Vagina (tissue), 2 donors: Measurements from ENCODE around the gene PRKAR1B.

Experiments
- POLR2A ChIP-seq, 2 donors: fragments of 450-650 bp; IDR thresholded peaks; one replicate each; pipeline ENCODE4 v1.6.1; 2017; ENCODE audit warnings: antibody characterized with exemption in 2 of 2, mild to moderate bottlenecking in 2 of 2, moderate library complexity in 2 of 2
- TF ChIP-seq, protein P1 (sequence below), 3 experiments: fragments of 450-650 bp in 2 of 3; fragments of 200-600 bp in 1 of 3; sonication (generic) in 1 of 3; IDR thresholded peaks; one replicate each; pipeline ENCODE4 v1.5.1; 2017 to 2019; ENCODE audit warnings: antibody characterized with exemption in 3 of 3, mild to moderate bottlenecking in 2 of 3, moderate library complexity in 2 of 3

DNA sequence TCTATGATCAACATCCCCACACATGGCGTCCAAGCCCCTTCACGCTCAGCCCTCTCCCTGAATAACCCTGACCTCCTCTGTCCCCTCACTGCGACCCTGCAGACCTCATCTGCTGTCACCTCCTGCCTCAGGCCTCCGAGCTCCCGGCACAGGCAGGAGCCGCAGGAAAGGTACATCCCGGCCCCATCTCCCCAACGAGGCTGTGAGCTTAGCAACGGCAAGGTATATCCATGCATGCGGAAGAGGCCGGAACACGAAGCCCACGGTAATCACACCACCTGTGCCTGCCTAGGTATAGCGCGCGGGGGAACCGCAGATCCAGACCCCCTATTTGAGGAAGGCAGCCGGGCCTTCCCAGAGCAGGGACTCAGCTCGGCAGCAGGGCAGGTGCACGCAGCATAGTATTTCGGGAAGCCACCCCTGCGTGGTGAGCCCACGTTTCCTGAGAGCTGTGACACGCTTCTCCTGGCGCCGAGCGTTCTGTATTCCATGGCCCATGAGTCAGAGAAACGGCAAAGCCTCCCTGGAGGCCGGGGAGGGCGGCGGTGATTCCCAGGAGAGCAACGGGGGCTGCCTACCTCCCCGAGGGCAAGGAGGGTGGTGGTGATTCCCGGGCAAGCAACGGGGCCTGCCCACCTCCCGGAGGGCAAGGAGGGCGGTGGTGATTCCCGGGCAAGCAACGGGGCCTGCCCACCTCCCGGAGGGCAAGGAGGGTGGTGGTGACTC lies 50.7 kb downstream of the PRKAR1B start:
- TF ChIP-seq, protein P1, sequence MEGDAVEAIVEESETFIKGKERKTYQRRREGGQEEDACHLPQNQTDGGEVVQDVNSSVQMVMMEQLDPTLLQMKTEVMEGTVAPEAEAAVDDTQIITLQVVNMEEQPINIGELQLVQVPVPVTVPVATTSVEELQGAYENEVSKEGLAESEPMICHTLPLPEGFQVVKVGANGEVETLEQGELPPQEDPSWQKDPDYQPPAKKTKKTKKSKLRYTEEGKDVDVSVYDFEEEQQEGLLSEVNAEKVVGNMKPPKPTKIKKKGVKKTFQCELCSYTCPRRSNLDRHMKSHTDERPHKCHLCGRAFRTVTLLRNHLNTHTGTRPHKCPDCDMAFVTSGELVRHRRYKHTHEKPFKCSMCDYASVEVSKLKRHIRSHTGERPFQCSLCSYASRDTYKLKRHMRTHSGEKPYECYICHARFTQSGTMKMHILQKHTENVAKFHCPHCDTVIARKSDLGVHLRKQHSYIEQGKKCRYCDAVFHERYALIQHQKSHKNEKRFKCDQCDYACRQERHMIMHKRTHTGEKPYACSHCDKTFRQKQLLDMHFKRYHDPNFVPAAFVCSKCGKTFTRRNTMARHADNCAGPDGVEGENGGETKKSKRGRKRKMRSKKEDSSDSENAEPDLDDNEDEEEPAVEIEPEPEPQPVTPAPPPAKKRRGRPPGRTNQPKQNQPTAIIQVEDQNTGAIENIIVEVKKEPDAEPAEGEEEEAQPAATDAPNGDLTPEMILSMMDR (IDR thresholded peaks at IDR 0.05), result no peak
- TF ChIP-seq POLR2A (IDR thresholded peaks at IDR 0.05), result no peak
